Measurements from ENCODE around the gene SIRT7.
A peak's percentile ranks its signal among the peaks of the same experiment; 100 is the strongest.

The SIRT7 gene

GRCh38 chr17:81961087-81961511 lies 43.1 kb upstream of the SIRT7 start, which contains the start of gene NOTUM:
TSS of gene NOTUM (minus strand) at chr17:81961187. CDS start at chr17:81960909, 278 bp downstream.
- no CpG with 5 or more reads among the region's 65 CpGs for WGBS, 2 donors (ENCODE audit: extremely low coverage in 2 of 2, insufficient read length in 2 of 2, insufficient replicate concordance in 1 of 2)
- no peaks in the 10 kb centered on the region for H3K9me3 ChIP-seq (replicated peaks in 1 of 2; ENCODE audit: control insufficient read depth in 2 of 2, insufficient read depth in 1 of 2, low read depth in 1 of 2, low read length in 2 of 2)
- H3K23ac ChIP-seq (ENCODE audit: low read depth, low read length, poor library complexity): peak within 1 kb of the TSS; percentile 98
- H3K18ac ChIP-seq (ENCODE audit: low read length): peak within 1 kb of the TSS; percentile 90
- peaks cover 1% of the 10 kb centered on the region for H3K79me1 ChIP-seq (ENCODE audit: low read depth, low read length)
- peaks cover 31 to 87% (median 68%) of the 10 kb centered on the region in 3 experiments for H3K27me3 ChIP-seq (ENCODE audit: control insufficient read depth in 3 of 3, insufficient read depth in 3 of 3, low read depth in 1 of 3, low read length in 3 of 3)
- H2BK120ac ChIP-seq (ENCODE audit: low read depth, low read length): no peak within 1 kb of the TSS
- H3K36me3 ChIP-seq (replicated peaks in 1 of 2; ENCODE audit: control insufficient read depth in 2 of 2, insufficient read depth in 2 of 2, low read length in 2 of 2): no peaks in the 10 kb centered on the region
- no peak within 1 kb of the TSS for H4K8ac ChIP-seq (ENCODE audit: low read depth, low read length)
- H4K91ac ChIP-seq (ENCODE audit: low read depth, low read length, poor library complexity): no peak within 1 kb of the TSS
- H3K4ac ChIP-seq (ENCODE audit: low read length): no peak within 1 kb of the TSS
- H3K4me1 ChIP-seq (ENCODE audit: control insufficient read depth in 2 of 2, insufficient read depth in 1 of 2, low read depth in 1 of 2, low read length in 2 of 2): peaks cover 2 to 14% of the 10 kb centered on the region in 2 donors
- H2BK15ac ChIP-seq (ENCODE audit: low read length): peak within 1 kb of the TSS; percentile 98
- H2AK5ac ChIP-seq (ENCODE audit: low read depth, low read length): peak within 1 kb of the TSS; percentile 95
- H3K4me3 ChIP-seq (ENCODE audit: low read length in 2 of 2): peak within 1 kb of the TSS in 1 of 2 donors; percentile 65
- peak within 1 kb of the TSS; percentile 88 for H2AFZ ChIP-seq (ENCODE audit: low read length)
- H3K4me2 ChIP-seq (ENCODE audit: insufficient read depth, low read length, poor library complexity, severe bottlenecking): peak within 1 kb of the TSS; percentile 80
- H2BK12ac ChIP-seq (ENCODE audit: low read length): peak within 1 kb of the TSS; percentile 94
- peak within 1 kb of the TSS; percentile 82 for H3K14ac ChIP-seq (ENCODE audit: low read length)
- no peak within 1 kb of the TSS for H3K9ac ChIP-seq (ENCODE audit: low read depth, low read length, poor library complexity)
- no peak within 1 kb of the TSS for H3K27ac ChIP-seq (replicated peaks; ENCODE audit: low read length)
- no peak for DNase-seq (ENCODE audit: low spot score)
- peak within 1 kb of the TSS; percentile 39 for H2BK5ac ChIP-seq (ENCODE audit: low read length)

GRCh38 chr17:81960130-81960958 lies 42.4 kb upstream of the SIRT7 start:
- Histone ChIP-seq H3K4me3 (ENCODE audit: low read length in 2 of 2) (peak overlapping the region in 1 of 2 donors; percentile 65), H4K8ac (ENCODE audit: low read depth, low read length) (no peak overlapping the region), H2BK120ac (ENCODE audit: low read depth, low read length) (no peak overlapping the region), H3K36me3 (replicated peaks in 1 of 2; ENCODE audit: control insufficient read depth in 2 of 2, insufficient read depth in 2 of 2, low read length in 2 of 2) (no peaks in the 10 kb centered on the region), H2AK5ac (ENCODE audit: low read depth, low read length) (peak overlapping the region; percentile 95), H3K23ac (ENCODE audit: low read depth, low read length, poor library complexity) (peak overlapping the region; percentile 98), H2BK5ac (ENCODE audit: low read length) (peak overlapping the region; percentile 39), H2BK15ac (ENCODE audit: low read length) (peak overlapping the region; percentile 98), H2BK12ac (ENCODE audit: low read length) (peak overlapping the region; percentile 90), H3K4ac (ENCODE audit: low read length) (no peak overlapping the region), H3K79me1 (ENCODE audit: low read depth, low read length) (peaks cover 1% of the 10 kb centered on the region), H3K18ac (ENCODE audit: low read length) (peak overlapping the region; percentile 83), H3K14ac (ENCODE audit: low read length) (peak overlapping the region; percentile 82), H3K9ac (ENCODE audit: low read depth, low read length, poor library complexity) (no peak overlapping the region), H2AFZ (ENCODE audit: low read length) (peak overlapping the region; percentile 88), H3K4me2 (ENCODE audit: insufficient read depth, low read length, poor library complexity, severe bottlenecking) (peak overlapping the region; percentile 69), H3K27me3 (ENCODE audit: control insufficient read depth in 3 of 3, insufficient read depth in 3 of 3, low read depth in 1 of 3, low read length in 3 of 3) (peaks cover 31 to 86% (median 68%) of the 10 kb centered on the region in 3 experiments), H3K9me3 (replicated peaks in 1 of 2; ENCODE audit: control insufficient read depth in 2 of 2, insufficient read depth in 1 of 2, low read depth in 1 of 2, low read length in 2 of 2) (no peaks in the 10 kb centered on the region), H3K27ac (replicated peaks; ENCODE audit: low read length) (no peak overlapping the region), H3K4me1 (ENCODE audit: control insufficient read depth in 2 of 2, insufficient read depth in 1 of 2, low read depth in 1 of 2, low read length in 2 of 2) (peaks cover 2 to 14% of the 10 kb centered on the region in 2 donors), H4K91ac (ENCODE audit: low read depth, low read length, poor library complexity) (no peak overlapping the region)
- no CpG with 5 or more reads among the region's 98 CpGs for WGBS, 2 donors (ENCODE audit: extremely low coverage in 2 of 2, insufficient read length in 2 of 2, insufficient replicate concordance in 1 of 2)
- no peak for DNase-seq (ENCODE audit: low spot score)

GRCh38 chr17:81959362-81960129 lies 41.6 kb upstream of the SIRT7 start:
- Histone ChIP-seq H4K91ac (ENCODE audit: low read depth, low read length, poor library complexity) (no peak overlapping the region), H3K4me1 (ENCODE audit: control insufficient read depth in 2 of 2, insufficient read depth in 1 of 2, low read depth in 1 of 2, low read length in 2 of 2) (peaks cover 2 to 7% of the 10 kb centered on the region in 2 donors), H2BK5ac (ENCODE audit: low read length) (peak overlapping the region; percentile 39), H4K8ac (ENCODE audit: low read depth, low read length) (no peak overlapping the region), H3K9ac (ENCODE audit: low read depth, low read length, poor library complexity) (no peak overlapping the region), H3K27me3 (ENCODE audit: control insufficient read depth in 3 of 3, insufficient read depth in 3 of 3, low read depth in 1 of 3, low read length in 3 of 3) (peaks cover 31 to 83% (median 67%) of the 10 kb centered on the region in 3 experiments), H3K27ac (replicated peaks; ENCODE audit: low read length) (no peak overlapping the region), H2BK12ac (ENCODE audit: low read length) (no peak overlapping the region), H2BK15ac (ENCODE audit: low read length) (peak overlapping the region; percentile 19), H3K18ac (ENCODE audit: low read length) (peak overlapping the region; percentile 89), H2BK120ac (ENCODE audit: low read depth, low read length) (peak overlapping the region; percentile 94), H3K4me2 (ENCODE audit: insufficient read depth, low read length, poor library complexity, severe bottlenecking) (peak overlapping the region; percentile 69), H2AFZ (ENCODE audit: low read length) (peak overlapping the region; percentile 88), H3K23ac (ENCODE audit: low read depth, low read length, poor library complexity) (peak overlapping the region; percentile 98), H3K9me3 (replicated peaks in 1 of 2; ENCODE audit: control insufficient read depth in 2 of 2, insufficient read depth in 1 of 2, low read depth in 1 of 2, low read length in 2 of 2) (no peaks in the 10 kb centered on the region), H2AK5ac (ENCODE audit: low read depth, low read length) (peak overlapping the region; percentile 97), H3K79me1 (ENCODE audit: low read depth, low read length) (peaks cover 1% of the 10 kb centered on the region), H3K14ac (ENCODE audit: low read length) (peak overlapping the region; percentile 96), H3K36me3 (replicated peaks in 1 of 2; ENCODE audit: control insufficient read depth in 2 of 2, insufficient read depth in 2 of 2, low read length in 2 of 2) (no peaks in the 10 kb centered on the region), H3K4ac (ENCODE audit: low read length) (no peak overlapping the region), H3K4me3 (ENCODE audit: low read length in 2 of 2) (peak overlapping the region; percentile 12 to 65)
- no CpG with 5 or more reads among the region's 112 CpGs for WGBS, 2 donors (ENCODE audit: extremely low coverage in 2 of 2, insufficient read length in 2 of 2, insufficient replicate concordance in 1 of 2)
- DNase-seq (ENCODE audit: low spot score): no peak
